GM21515 (cell line): ENCODE measurements around the gene ZNF667.

Experiments used
- ATAC-seq: cut with Tn5 transposase; IDR thresholded peaks from one replicate; pipeline ENCODE4 v1.9.1; 2021; ENCODE audit not compliant: unreplicated experiment

Gene ZNF667

GRCh38 chr19:56393119-56394012 lies 83.8 kb downstream of the ZNF667 start, which contains the start of gene ZNF582:
Gene ZNF582 (minus strand): TSS chr19:56393534. CDS start chr19:56391752, 1,782 bp downstream.
- ATAC-seq = peak; percentile 89
